DOHH2 (cell line): Measurements from ENCODE around the gene TARBP1.

Experiments used
- H3F3A ChIP-seq: fragments of 200-600 bp; sonication (generic), shearing (Covaris generic); 2 replicates; pipeline ENCODE4 v1.6.0; 2016; ENCODE audit warnings: antibody characterized with exemption, mild to moderate bottlenecking; ENCODE audit not compliant: control insufficient read depth, insufficient read depth
- H3K27ac ChIP-seq: fragments of 200-600 bp; sonication (generic); 2 replicates; pipeline ENCODE4 v1.5.1; 2014; ENCODE audit warnings: low read depth, mild to moderate bottlenecking, low read length, moderate library complexity
- H3K27me3 ChIP-seq: fragments of 200-600 bp; sonication (generic); 2 replicates; pipeline ENCODE4 v1.6.1; 2014; ENCODE audit warnings: mild to moderate bottlenecking, low read length, mixed read lengths; ENCODE audit not compliant: control insufficient read depth
- H3K36me3 ChIP-seq: fragments of 200-600 bp; sonication (generic); 2 replicates; pipeline ENCODE4 v1.6.1; 2014; ENCODE audit warnings: mild to moderate bottlenecking, low read length, moderate library complexity, mixed read lengths; ENCODE audit not compliant: control insufficient read depth
- H3K4me1 ChIP-seq: fragments of 200-600 bp; sonication (generic); 2 replicates; pipeline ENCODE4 v1.6.1; 2014; ENCODE audit warnings: mild to moderate bottlenecking, low read length, mixed read lengths; ENCODE audit not compliant: control insufficient read depth
- H3K4me2 ChIP-seq: fragments of 200-600 bp; sonication (generic); 2 replicates; pipeline ENCODE4 v1.6.0; 2014; ENCODE audit warnings: mild to moderate bottlenecking, low read length, moderate library complexity
- H3K4me3 ChIP-seq: fragments of 200-600 bp; sonication (generic); 2 replicates; pipeline ENCODE4 v1.5.1; 2014; ENCODE audit warnings: mild to moderate bottlenecking, low read length, mixed read lengths
- H3K79me2 ChIP-seq: fragments of 200-600 bp; sonication (generic); 2 replicates; pipeline ENCODE4 v1.6.1; 2014; ENCODE audit warnings: mild to moderate bottlenecking, low read length, mixed read lengths; ENCODE audit not compliant: control insufficient read depth
- H3K9me2 ChIP-seq: fragments of 200-600 bp; sonication (generic); replicated peaks from 2 replicates; pipeline ENCODE4 v1.6.1; 2014; ENCODE audit warnings: mild to moderate bottlenecking, low read length, mixed read lengths; ENCODE audit not compliant: control insufficient read depth
- H3K9me3 ChIP-seq: fragments of 200-600 bp; sonication (generic); 2 replicates; pipeline ENCODE4 v1.6.1; 2014; ENCODE audit warnings: antibody characterized with exemption, low read length, mixed read lengths; ENCODE audit not compliant: control insufficient read depth, insufficient read depth
- H4K20me1 ChIP-seq: fragments of 200-600 bp; sonication (generic); 2 replicates; pipeline ENCODE4 v1.6.0; 2014; ENCODE audit warnings: low read depth, mild to moderate bottlenecking, antibody characterized with exemption, low read length, moderate library complexity; ENCODE audit not compliant: control insufficient read depth, insufficient read depth
- CTCF ChIP-seq: fragments of 200-600 bp; sonication (generic); IDR thresholded peaks from one replicate; pipeline ENCODE4 v1.5.1; 2014; ENCODE audit warnings: antibody characterized with exemption, mild to moderate bottlenecking, low read depth, low read length; ENCODE audit not compliant: poor library complexity, severe bottlenecking
- EZH2phosphoT487 ChIP-seq: fragments of 200-600 bp; sonication (generic); IDR thresholded peaks from 2 replicates; pipeline ENCODE4 v1.6.1; 2017; ENCODE audit warnings: borderline replicate concordance, mild to moderate bottlenecking, antibody characterized with exemption, low read length, moderate library complexity, mixed read lengths

TARBP1 gene

GRCh38 chr1:234479310-234479559, 256 bp upstream of the TARBP1 start:
- Histone ChIP-seq H3K36me3 (peaks cover 7% of the 10 kb centered on the region), H3K27me3 (peaks cover 6% of the 10 kb centered on the region; the same call in 1 of the 2 replicates), H3K4me3 (peak overlapping the region; percentile 91), H3K9me3 (no peaks in the 10 kb centered on the region), H3K79me2 (peaks cover 38% of the 10 kb centered on the region), H3K9me2 (no peaks in the 10 kb centered on the region), H3K4me1 (peaks cover 53% of the 10 kb centered on the region), H3K27ac (0 out of 2 replicates have a peak overlapping the region, but pooled peaks have one; percentile 43), H3K4me2 (peak overlapping the region; percentile 82), H3F3A (0 out of 2 replicates have a peak, but pooled peaks cover 3% of the 10 kb centered on the region), H4K20me1 (peaks cover 11% of the 10 kb centered on the region; the same call in 1 of the 2 replicates)
- TF ChIP-seq EZH2phosphoT487 (no peak), CTCF (no peak)

GRCh38 chr1:234478152-234478480, 863 bp downstream of the TARBP1 start:
- H3F3A ChIP-seq: 0 out of 2 replicates have a peak, but pooled peaks cover 3% of the 10 kb centered on the region
- peaks cover 49% of the 10 kb centered on the region for H3K79me2 ChIP-seq
- H3K36me3 ChIP-seq: peaks cover 7% of the 10 kb centered on the region
- H3K9me2 ChIP-seq: no peaks in the 10 kb centered on the region
- TF ChIP-seq EZH2phosphoT487: no peak
- TF ChIP-seq CTCF: no peak
- H3K4me1 ChIP-seq: peaks cover 54% of the 10 kb centered on the region
- H3K9me3 ChIP-seq: no peaks in the 10 kb centered on the region
- H3K27me3 ChIP-seq: peaks cover 4% of the 10 kb centered on the region; the same call in 1 of the 2 replicates
- H3K27ac ChIP-seq: peak overlapping the region; percentile 47; the same call in 1 of the 2 replicates
- H4K20me1 ChIP-seq: peaks cover 11% of the 10 kb centered on the region; the same call in 1 of the 2 replicates
- H3K4me2 ChIP-seq: peak overlapping the region; percentile 86
- H3K4me3 ChIP-seq: peak overlapping the region; percentile 91

GRCh38 chr1:234477386-234478151, 1.4 kb downstream of the TARBP1 start:
- H3K9me3 ChIP-seq: no peaks in the 10 kb centered on the region
- peak overlapping the region; percentile 47 for H3K27ac ChIP-seq
- 0 out of 2 replicates have a peak, but pooled peaks cover 2% of the 10 kb centered on the region for H3K27me3 ChIP-seq
- H3K4me3 ChIP-seq: peak overlapping the region; percentile 91
- peaks cover 7% of the 10 kb centered on the region for H3K36me3 ChIP-seq
- H3K79me2 ChIP-seq: peaks cover 55% of the 10 kb centered on the region
- H4K20me1 ChIP-seq: peaks cover 11% of the 10 kb centered on the region; the same call in 1 of the 2 replicates
- H3K4me2 ChIP-seq: peak overlapping the region; percentile 86
- TF ChIP-seq CTCF: no peak
- TF ChIP-seq EZH2phosphoT487: no peak
- no peaks in the 10 kb centered on the region for H3K9me2 ChIP-seq
- 0 out of 2 replicates have a peak, but pooled peaks cover 3% of the 10 kb centered on the region for H3F3A ChIP-seq
- peaks cover 54% of the 10 kb centered on the region for H3K4me1 ChIP-seq
